ENCODE results near the gene KRTAP3-2.

The KRTAP3-2 gene

DNA sequence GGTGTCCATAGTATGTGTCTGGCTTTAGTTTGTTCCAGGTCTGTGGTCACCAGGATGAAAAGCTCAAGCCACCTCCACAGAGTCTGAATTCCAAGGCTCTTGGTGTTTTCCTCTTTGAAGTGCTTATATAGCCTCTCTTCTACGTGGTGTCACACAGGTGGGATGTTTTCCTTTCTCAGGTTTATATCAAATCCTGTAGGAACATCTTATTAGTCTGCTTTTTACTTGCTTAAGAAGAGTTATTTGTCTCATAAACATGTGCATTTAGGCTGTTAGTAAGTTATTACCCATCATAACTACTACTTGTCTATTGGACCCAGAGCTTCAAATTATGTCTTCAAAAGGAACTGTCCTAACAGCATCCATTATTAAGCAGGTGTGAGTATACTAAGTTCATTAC lies 32.9 kb downstream of the KRTAP3-2 start, which contains the start of gene KRT39:
Gene KRT39, minus strand, starts transcription at position 101 of the 400 bp plus-strand sequence. Its CDS starts 92 bp downstream, at position 9.
- no peak for DNase-seq (ENCODE audit: low read depth in 1 of 2, low spot score in 1 of 2)

DNA sequence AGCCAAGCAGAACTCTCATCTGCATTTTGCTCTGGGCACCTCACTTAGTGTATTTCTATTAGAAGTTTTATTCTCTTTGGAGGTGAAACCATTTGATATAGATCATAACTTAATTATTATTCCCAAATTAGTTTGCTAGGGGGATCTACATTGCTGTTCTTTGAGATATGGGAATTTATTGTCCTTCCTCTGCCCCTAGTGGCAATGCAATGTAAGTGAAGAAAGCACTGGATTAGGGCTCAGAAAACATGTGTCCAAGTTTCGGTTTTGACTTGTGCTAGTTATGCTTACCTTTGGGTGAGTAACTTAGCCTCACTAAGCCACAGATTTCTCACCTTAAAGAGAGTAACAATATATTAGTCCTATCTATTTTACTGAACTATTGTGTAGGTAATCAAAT lies 35.9 kb downstream of the KRTAP3-2 start:
- no peak for DNase-seq (ENCODE audit: low read depth in 1 of 2, low spot score in 1 of 2)

DNA sequence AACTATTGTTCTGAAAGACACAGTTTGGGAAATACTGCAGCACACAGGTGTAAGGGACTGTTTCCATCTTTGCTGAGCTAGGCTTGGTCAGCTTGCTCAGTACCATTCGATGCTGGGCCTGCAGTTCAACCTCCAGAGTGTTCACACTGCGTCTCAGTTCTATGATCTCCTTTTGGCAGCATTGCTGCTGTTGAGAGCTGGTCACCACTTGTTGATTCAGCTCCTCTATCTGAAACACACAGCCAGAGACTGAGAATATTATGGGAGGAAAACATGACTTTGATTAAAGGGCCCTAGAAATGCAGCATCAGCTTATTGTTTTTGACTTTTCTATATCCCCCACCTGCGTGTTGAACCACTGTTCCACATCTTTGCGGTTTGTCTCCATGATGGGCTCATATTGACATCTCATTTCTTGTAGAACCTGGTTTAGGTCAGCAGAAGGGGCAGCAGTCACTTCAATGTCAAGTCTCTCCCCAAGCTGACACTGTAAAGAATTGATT lies 37.6 kb downstream of the KRTAP3-2 start:
- no peak for DNase-seq (ENCODE audit: low read depth in 1 of 2, low spot score in 1 of 2)

DNA sequence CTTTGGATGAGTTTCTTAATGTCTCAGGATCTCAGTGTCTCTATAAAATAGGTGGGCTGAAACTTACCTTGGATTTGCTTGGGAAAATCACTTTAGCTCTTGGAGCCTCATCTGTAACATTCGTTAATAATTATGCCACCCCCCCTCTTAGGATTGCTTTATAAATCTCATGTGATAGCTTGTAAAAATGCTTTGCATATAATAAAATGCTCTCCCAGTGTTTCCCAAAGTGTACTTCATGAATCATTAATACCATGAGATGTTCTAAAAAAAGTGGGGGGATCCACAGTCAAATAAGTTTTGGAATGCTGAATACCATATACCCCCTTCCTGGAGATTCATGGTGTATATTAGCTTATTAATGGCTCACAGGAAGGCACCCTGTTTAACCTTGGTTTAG lies 38.1 kb downstream of the KRTAP3-2 start:
- no peak for DNase-seq (ENCODE audit: low read depth in 1 of 2, low spot score in 1 of 2)

DNA sequence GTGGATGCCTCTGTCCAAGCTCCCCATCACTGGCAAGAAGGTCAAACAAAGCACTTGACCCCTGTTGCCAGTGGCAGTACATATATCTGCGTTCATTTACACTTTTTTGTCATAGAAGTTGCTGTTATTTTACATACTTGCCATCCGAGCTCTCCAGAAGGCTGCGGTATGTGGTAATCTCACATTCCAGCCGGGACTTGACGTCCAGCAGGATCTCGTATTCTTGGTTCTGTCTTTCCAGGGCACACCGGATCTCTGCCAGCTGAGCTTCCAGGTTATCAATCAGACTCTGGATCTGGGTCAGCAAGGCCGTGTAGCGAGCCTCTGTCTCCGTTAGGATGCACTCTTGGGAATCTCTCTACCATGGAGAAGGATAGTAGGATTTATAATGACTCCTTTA lies 39.6 kb downstream of the KRTAP3-2 start:
- DNase-seq (ENCODE audit: low read depth in 1 of 2, low spot score in 1 of 2): no peak

DNA sequence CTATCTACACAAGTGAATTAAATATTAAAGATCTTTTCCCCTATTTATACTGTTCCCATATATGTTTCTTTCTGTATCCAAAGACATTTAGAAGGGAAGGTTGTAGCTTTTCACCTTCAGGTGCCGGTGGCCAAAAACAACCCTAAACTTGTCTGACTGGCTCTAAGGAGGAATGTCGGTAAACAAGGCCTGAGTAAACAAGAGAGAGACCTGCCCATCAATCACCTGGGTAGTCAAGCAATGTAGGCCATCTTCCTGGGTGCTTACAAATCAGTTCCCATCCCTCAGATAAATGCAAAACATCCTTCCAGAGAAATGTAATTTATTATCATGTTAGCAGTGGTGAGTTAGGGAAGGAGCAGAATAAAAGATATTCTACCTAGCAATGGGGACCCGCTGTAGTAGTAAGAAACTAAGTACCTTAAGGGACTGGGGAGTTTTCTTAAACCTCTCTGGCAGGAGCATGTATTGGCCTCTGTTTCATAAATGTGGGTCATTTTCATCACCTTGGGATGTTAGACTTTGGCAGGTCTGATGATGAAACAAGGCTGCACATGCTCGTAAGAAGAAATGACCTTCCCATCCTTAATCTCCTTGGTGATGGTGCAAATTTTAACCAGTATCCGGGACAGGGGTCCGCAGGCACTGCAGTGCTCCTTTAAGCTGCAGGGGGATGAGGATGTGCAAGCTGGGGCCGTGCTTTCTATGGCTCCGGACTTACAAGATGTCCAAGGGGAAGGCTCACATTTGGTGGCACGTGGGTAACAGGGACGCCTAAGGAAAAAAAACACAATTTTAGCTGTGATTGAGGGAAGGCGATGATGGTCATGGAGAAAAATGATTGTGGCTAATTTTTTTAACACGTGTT lies 41.4 kb downstream of the KRTAP3-2 start:
- no peak for DNase-seq (ENCODE audit: low read depth in 1 of 2, low spot score in 1 of 2)

DNA sequence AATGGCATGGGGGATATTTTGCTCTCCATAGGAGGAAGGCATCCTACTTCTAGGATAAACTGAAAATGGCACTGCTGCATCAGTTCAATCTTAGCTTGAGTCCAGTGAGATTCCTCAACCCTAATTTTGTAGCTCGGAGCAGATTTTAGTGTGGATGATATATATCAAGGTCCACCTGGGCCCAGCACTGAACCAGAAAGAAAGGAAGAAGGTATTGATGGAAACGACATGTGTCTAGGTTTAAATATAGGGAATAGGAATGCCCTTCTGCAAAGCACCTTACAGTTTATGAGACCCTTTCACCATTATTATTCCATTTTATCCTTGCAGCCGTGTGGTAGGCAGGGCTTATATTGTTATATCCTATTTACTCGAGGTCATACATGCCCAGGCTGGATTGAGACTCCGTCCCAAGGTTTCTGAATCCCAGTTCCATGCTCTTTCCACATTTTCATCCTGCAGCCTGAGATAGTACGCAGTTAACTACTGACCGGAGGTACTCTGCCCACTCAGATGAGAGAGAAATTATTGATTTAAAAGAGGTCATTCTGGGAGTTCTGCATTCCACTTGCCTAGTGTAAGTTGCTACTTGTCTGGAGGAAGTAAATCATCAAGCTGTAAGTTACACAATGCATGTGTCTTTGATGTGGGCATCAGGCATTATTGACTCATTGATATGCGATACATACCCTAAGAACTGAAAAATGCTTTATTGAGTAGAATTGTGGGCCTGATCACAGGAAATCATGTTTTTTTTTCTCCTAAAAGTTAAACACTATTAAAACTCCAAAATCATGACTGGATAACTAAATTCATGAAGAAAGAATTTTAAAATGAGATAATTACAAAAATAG lies 43.1 kb downstream of the KRTAP3-2 start:
- DNase-seq (ENCODE audit: low read depth in 1 of 2, low spot score in 1 of 2): no peak

DNA sequence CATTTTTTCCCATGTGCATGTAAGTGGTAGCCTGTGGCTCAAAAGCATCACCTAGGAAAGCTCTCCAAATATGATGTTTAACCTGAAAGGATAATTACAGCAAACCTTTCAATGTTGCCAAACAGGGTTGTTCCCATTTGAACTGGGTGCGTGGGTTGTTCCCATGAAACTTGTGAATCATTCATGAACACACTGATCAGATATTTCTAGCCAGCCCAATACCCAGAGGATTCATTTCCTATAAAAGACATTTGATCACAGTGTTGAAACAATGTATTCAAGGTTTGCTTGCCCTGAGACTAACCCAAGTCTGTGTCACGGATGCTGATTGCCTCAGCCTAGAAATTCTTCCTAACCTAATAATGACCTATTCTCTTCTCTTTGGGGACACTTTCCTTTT lies 45.8 kb downstream of the KRTAP3-2 start:
- no peak for DNase-seq (ENCODE audit: low read depth in 1 of 2, low spot score in 1 of 2)

DNA sequence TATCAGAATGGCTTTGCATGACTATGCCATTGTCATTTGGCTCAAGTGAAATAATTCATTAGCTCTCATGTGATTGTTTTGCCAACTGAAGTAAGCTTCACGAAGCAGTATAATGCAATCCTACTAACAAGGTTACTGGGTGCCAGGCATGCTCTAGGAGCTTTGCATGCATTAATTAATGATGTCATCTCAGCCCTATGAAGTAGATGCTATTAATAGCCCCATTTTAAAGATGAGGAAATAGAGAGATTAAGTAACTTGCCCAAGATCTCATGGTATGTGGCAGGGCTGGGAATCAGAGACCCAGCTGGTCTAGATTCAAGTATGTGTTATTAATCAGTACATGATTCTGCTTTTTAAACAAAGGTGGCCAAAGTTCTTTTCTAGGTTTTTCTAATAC lies 47.0 kb downstream of the KRTAP3-2 start:
- no peak for DNase-seq (ENCODE audit: low read depth in 1 of 2, low spot score in 1 of 2)

DNA sequence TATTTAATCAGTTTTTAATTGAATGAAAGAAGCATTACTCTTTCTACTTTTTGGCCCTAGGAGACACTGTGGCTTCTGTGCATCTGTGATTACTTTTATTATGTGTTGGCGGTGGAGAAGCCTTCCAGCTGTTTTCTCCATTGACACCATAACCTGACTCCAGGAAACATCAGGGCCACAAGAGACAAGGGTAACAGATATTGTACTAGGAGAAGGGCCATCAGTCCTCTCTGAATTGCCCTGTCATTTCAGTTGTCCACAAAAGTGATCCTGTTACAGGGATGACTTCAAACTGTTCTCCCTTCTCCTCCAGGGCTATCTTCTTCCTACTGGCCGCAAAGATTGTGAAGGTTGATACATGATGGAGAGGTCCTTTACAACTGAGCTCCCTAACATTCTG lies 47.6 kb downstream of the KRTAP3-2 start:
- no peak for DNase-seq (ENCODE audit: low read depth in 1 of 2, low spot score in 1 of 2)

DNA sequence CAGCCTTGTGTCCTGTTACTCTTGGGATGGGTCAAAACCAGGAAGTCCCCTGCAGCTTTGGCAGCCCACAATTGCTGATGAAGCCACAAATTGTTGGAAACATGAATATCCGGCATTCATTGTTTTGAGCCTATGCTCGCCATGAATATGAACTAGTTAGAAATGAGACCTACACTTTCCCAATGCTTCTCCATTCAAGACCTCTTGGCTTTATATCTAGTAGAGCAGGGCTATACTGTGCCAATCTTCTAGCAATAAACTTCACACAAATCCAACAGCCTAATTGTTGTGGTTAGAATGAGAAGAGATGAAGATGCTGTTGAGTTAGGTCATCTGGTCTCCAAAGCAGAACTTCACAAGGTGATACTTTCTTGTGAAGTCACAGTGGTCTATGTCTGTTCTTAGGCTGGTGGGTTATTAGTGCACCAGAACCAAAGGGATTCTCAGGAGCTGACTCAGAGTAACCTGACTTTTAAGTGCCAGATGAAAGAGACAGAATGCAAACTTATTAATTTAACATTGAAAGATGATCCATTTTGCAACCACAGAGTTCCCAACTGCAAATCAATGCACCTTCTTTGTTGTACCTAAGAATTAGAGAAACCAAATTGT lies 48.6 kb downstream of the KRTAP3-2 start:
- DNase-seq (ENCODE audit: low read depth in 1 of 2, low spot score in 1 of 2): no peak

DNA sequence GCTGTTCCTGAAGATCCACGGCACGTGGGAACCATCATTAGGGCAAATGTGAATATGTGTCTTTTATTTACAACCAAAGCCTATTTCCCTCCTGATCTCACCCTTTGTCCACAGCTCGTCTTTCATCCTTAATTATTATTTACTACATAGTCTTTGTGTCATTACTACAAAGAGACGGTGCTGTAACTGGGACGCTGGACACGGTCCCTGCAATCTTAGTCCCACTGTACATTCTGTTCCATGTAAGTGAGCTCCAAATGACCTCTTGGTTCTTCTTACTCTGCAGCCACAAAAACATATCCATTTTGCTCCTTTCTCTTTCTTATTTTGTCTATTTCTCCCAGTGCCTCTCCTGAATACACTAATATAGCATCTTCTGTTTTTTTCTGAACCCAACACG lies 49.5 kb downstream of the KRTAP3-2 start:
- no peak for DNase-seq (ENCODE audit: low read depth in 1 of 2, low spot score in 1 of 2)

DNA sequence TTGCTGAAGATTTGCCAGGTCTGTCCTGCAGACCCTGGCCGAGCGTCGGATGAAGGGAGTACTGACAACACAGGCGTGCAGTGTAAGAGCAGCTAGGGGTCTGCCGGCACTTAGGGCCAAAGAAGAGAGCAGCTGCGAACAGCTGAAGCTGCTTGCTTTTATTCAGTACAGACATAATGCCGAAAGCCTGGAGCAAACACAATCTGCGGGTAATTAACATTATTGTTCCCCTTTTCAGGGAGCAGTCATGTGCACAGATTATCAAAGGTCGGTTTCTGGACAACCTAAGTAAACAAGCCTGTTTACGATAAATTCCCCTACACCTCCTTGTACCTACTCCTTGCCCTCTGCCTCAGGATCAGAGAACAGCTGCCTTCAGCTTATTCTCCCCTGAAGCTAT lies 50.3 kb downstream of the KRTAP3-2 start:
- DNase-seq (ENCODE audit: low read depth in 1 of 2, low spot score in 1 of 2): no peak

Data from activated CD4-positive, alpha-beta T cell treated with anti-CD3 and anti-CD28 coated beads, Interleukin-2, amount 50 U/mL, for 24 hours (primary cell).